Uterus (tissue), 2 donors: ENCODE data around the gene SLC28A3.

Experiments used
- CTCF ChIP-seq, 4 experiments: fragments of 200-600 bp in 2 of 4; fragments of 450-650 bp in 2 of 4; sonication (generic) in 2 of 4; IDR thresholded peaks; one replicate each; pipeline ENCODE4 v1.5.1; 2016 to 2019; ENCODE audit warnings: antibody characterized with exemption in 4 of 4, mild to moderate bottlenecking in 2 of 4, moderate library complexity in 1 of 4
- POLR2A ChIP-seq, 2 donors: fragments of 450-650 bp; IDR thresholded peaks; one replicate each; pipeline ENCODE4 v1.6.1; 2016; ENCODE audit warnings: antibody characterized with exemption in 2 of 2, mild to moderate bottlenecking in 1 of 2, moderate library complexity in 1 of 2

GRCh38 chr9:84241817-84242373 lies 98.7 kb downstream of the SLC28A3 start:
- no peak for TF ChIP-seq CTCF (IDR thresholded peaks at IDR 0.05)
- TF ChIP-seq POLR2A (IDR thresholded peaks at IDR 0.05): no peak
